IMR-90 (cell line): ENCODE results near the gene MTRFR.

Experiments
- BHLHE40 ChIP-seq: fragments of 150-350 bp; IDR thresholded peaks from 2 replicates; pipeline ENCODE4 v1.6.1; 2016; ENCODE audit warnings: mild to moderate bottlenecking, low read depth, low read length
- CEBPB ChIP-seq: IDR thresholded peaks from 2 replicates; pipeline ENCODE4 v1.6.1; 2012; ENCODE audit warnings: low read depth, low read length, improper control_type of control experiment
- CTCF ChIP-seq: conservative IDR thresholded peaks from 2 replicates; pipeline ENCODE4 v1.5.1; 2012; ENCODE audit warnings: mild to moderate bottlenecking, low read depth, low read length, improper control_type of control experiment
- ELK1 ChIP-seq: fragments of 150-350 bp; IDR thresholded peaks from 2 replicates; pipeline ENCODE4 v1.6.1; 2016; ENCODE audit warnings: low read depth, mild to moderate bottlenecking, low read length, moderate library complexity, borderline replicate concordance
- MAFK ChIP-seq: IDR thresholded peaks from 2 replicates; pipeline ENCODE4 v1.6.1; 2012; ENCODE audit warnings: low read depth, low read length, improper control_type of control experiment
- MXI1 ChIP-seq: IDR thresholded peaks from 2 replicates; pipeline ENCODE4 v1.6.1; 2012; ENCODE audit warnings: low read depth, mild to moderate bottlenecking, low read length, moderate library complexity, borderline replicate concordance
- POLR2A ChIP-seq: IDR thresholded peaks from 2 replicates; pipeline ENCODE4 v1.6.1; 2012; ENCODE audit warnings: mild to moderate bottlenecking, low read depth, low read length
- RAD21 ChIP-seq: IDR thresholded peaks from 2 replicates; pipeline ENCODE4 v1.6.1; 2012; ENCODE audit warnings: low read length, improper control_type of control experiment
- RFX5 ChIP-seq: IDR thresholded peaks from 2 replicates; pipeline ENCODE4 v1.8.0; 2012; ENCODE audit warnings: low read depth, mild to moderate bottlenecking, low read length, moderate library complexity
- USF2 ChIP-seq: fragments of 150-350 bp; IDR thresholded peaks from 2 replicates; pipeline ENCODE4 v1.6.1; 2017; ENCODE audit warnings: mild to moderate bottlenecking, antibody characterized with exemption, low read length, low read depth

- TF ChIP-seq CTCF, result no peak
- no peak for TF ChIP-seq USF2
- no peak for TF ChIP-seq MXI1
- TF ChIP-seq RAD21, result no peak
- TF ChIP-seq POLR2A, result no peak
- no peak for TF ChIP-seq MAFK
- no peak for TF ChIP-seq BHLHE40
- no peak for TF ChIP-seq ELK1
- TF ChIP-seq CEBPB, result no peak
- TF ChIP-seq RFX5, result no peak
Measured at GRCh38 chr12:123280971-123281370, 47.7 kb downstream of the MTRFR start.
